H1 (cell line): ENCODE results near the gene DYRK1A. TPM values are rescaled to one million over a fixed set of nuclear protein-coding genes. Genes with fewer than 3 reads are reported as not detected.

Experiments
- CTCF ChIA-PET: fragments of 300-600 bp; sonication (Branson Sonifier 250); formaldehyde crosslinking; loops from one replicate; lab custom pipeline; 2021; ENCODE audit not compliant: partially characterized antibody; lab: Charles Lee
- POLR2A ChIA-PET: fragments of 300-600 bp; sonication (Branson Sonifier 250); formaldehyde crosslinking; loops from one replicate; lab custom pipeline; 2021; ENCODE audit warnings: inconsistent platforms; ENCODE audit not compliant: partially characterized antibody; lab: Charles Lee
- DNase-seq, 2 experiments: peaks; one replicate each; pipeline versions ENCODE4 v3.0.0 to v3.0.0-alpha.2; 2010 to 2022; ENCODE audit warnings: low spot score in 2 of 2, low read depth in 1 of 2, mixed read lengths in 1 of 2
- FAIRE-seq: peaks from 2 replicates; lab custom pipeline; 2011; peaks lifted over from hg19 to GRCh38; lab: Jason Lieb, UNC
- H2AFZ ChIP-seq: 2 replicates; pipeline ENCODE4 v1.8.1; 2012; ENCODE audit warnings: low read length, inconsistent platforms
- H2AK5ac ChIP-seq: 2 replicates; pipeline ENCODE4 v1.6.1; 2013; ENCODE audit warnings: low read depth, low read length
- H2BK120ac ChIP-seq: replicated peaks from 2 replicates; pipeline ENCODE3; 2013; ENCODE audit warnings: low read depth, low read length, inconsistent platforms
- H2BK12ac ChIP-seq: 2 replicates; pipeline ENCODE4 v1.6.1; 2013; ENCODE audit warnings: low read depth, low read length
- H2BK15ac ChIP-seq: 2 replicates; pipeline ENCODE4 v1.6.1; 2013; ENCODE audit warnings: low read length
- H2BK20ac ChIP-seq: 2 replicates; pipeline ENCODE4 v1.6.1; 2013; ENCODE audit warnings: low read length
- H2BK5ac ChIP-seq: 2 replicates; pipeline ENCODE4 v1.6.1; 2013; ENCODE audit warnings: low read depth, low read length
- H3K14ac ChIP-seq: 2 replicates; pipeline ENCODE4 v1.6.1; 2013; ENCODE audit warnings: inconsistent platforms; ENCODE audit not compliant: insufficient read length
- H3K18ac ChIP-seq: 2 replicates; pipeline ENCODE4 v1.6.1; 2013; ENCODE audit warnings: low read length; ENCODE audit errors: extremely low read depth
- H3K23ac ChIP-seq: 2 replicates; pipeline ENCODE4 v1.6.1; 2013; ENCODE audit warnings: inconsistent platforms; ENCODE audit not compliant: insufficient read length
- H3K23me2 ChIP-seq: 2 replicates; pipeline ENCODE4 v1.6.1; 2013; ENCODE audit warnings: low read depth, low read length
- H3K27ac ChIP-seq: 2 replicates; pipeline ENCODE4 v1.6.1; 2011; ENCODE audit warnings: low read depth, low read length, inconsistent platforms
- H3K27me3 ChIP-seq, 4 experiments: replicated peaks in 1 of 4; 1 replicate in 1 of 4; 2 replicates in 3 of 4; pipeline versions ENCODE4 v1.6.1 to v1.8.1; 2011 to 2013; ENCODE audit warnings: low read length in 3 of 4, mild to moderate bottlenecking in 3 of 4, inconsistent platforms in 2 of 4, mixed read lengths in 2 of 4, moderate library complexity in 1 of 4; ENCODE audit not compliant: control insufficient read depth in 3 of 4, insufficient read depth in 3 of 4; ENCODE audit errors: extremely low read depth in 1 of 4
- H3K36me3 ChIP-seq, 4 experiments: 2 replicates each; pipeline versions ENCODE4 v1.6.1 to v1.8.1; 2011 to 2013; ENCODE audit warnings: mild to moderate bottlenecking in 4 of 4, low read length in 3 of 4, moderate library complexity in 2 of 4, control low read depth in 1 of 4, inconsistent platforms in 1 of 4; ENCODE audit not compliant: insufficient read depth in 4 of 4, control insufficient read depth in 2 of 4
- H3K4ac ChIP-seq: replicated peaks from 2 replicates; pipeline ENCODE3; 2013; ENCODE audit warnings: low read length, low read depth, mixed read lengths, inconsistent platforms; ENCODE audit not compliant: insufficient read length
- H3K4me1 ChIP-seq, 4 experiments: replicated peaks in 1 of 4; 1 replicate in 1 of 4; 2 replicates in 3 of 4; pipeline versions ENCODE4 v1.6.1 to v1.8.1; 2011 to 2013; ENCODE audit warnings: low read length in 3 of 4, inconsistent platforms in 2 of 4, mixed read lengths in 1 of 4; ENCODE audit not compliant: insufficient read depth in 4 of 4, control insufficient read depth in 3 of 4
- H3K4me2 ChIP-seq, 2 experiments: 2 replicates each; pipeline versions ENCODE4 v1.6.1 to v1.8.1; 2011 to 2013; ENCODE audit warnings: low read depth in 2 of 2, low read length in 2 of 2, control low read depth in 1 of 2, inconsistent platforms in 1 of 2, mild to moderate bottlenecking in 1 of 2; ENCODE audit not compliant: insufficient read depth in 1 of 2
- H3K4me3 ChIP-seq, 4 experiments: fragments of 200-600, 300-600 bp in 1 of 4; sonication (generic), shearing (Covaris generic), sonication (Bioruptor Twin) in 1 of 4; 2 replicates each; pipeline versions ENCODE4 v1.5.1 to v1.8.1; 2011 to 2016; ENCODE audit warnings: low read length in 4 of 4, low read depth in 3 of 4, control low read depth in 2 of 4, inconsistent platforms in 2 of 4, mild to moderate bottlenecking in 2 of 4, mixed read lengths in 1 of 4, moderate library complexity in 1 of 4; ENCODE audit not compliant: insufficient read depth in 2 of 4; ENCODE audit errors: extremely low read depth in 1 of 4
- H3K56ac ChIP-seq: replicated peaks from 2 replicates; pipeline ENCODE3; 2013; ENCODE audit warnings: low read depth, mild to moderate bottlenecking, mixed read lengths, low read length, inconsistent platforms; ENCODE audit not compliant: insufficient read length
- H3K79me1 ChIP-seq: 2 replicates; pipeline ENCODE4 v1.6.1; 2013; ENCODE audit warnings: low read depth, low read length, control low read depth
- H3K79me2 ChIP-seq, 2 experiments: 2 replicates each; pipeline versions ENCODE4 v1.6.1 to v1.8.1; 2012 to 2013; ENCODE audit warnings: low read length in 2 of 2, mild to moderate bottlenecking in 2 of 2, inconsistent platforms in 1 of 2; ENCODE audit not compliant: insufficient read depth in 2 of 2, control insufficient read depth in 1 of 2
- H3K9ac ChIP-seq, 4 experiments: replicated peaks in 1 of 4; 1 replicate in 1 of 4; 2 replicates in 3 of 4; pipeline versions ENCODE4 v1.6.1 to v1.8.1; 2011 to 2013; ENCODE audit warnings: low read depth in 3 of 4, low read length in 3 of 4, control low read depth in 2 of 4, mild to moderate bottlenecking in 2 of 4, moderate library complexity in 2 of 4, inconsistent platforms in 1 of 4; ENCODE audit errors: extremely low read depth in 1 of 4
- H3K9me3 ChIP-seq, 2 experiments: 2 replicates each; pipeline versions ENCODE4 v1.6.1 to v1.8.1; 2012 to 2013; ENCODE audit warnings: mild to moderate bottlenecking in 2 of 2, moderate library complexity in 2 of 2, control low read depth in 1 of 2, inconsistent platforms in 1 of 2, low read depth in 1 of 2, low read length in 1 of 2, mixed read lengths in 1 of 2; ENCODE audit not compliant: insufficient read depth in 2 of 2
- H4K20me1 ChIP-seq, 2 experiments: replicated peaks in 1 of 2; 2 replicates each; pipeline versions ENCODE3 to v1.8.1; 2011 to 2013; ENCODE audit warnings: inconsistent platforms in 2 of 2, low read length in 2 of 2, mild to moderate bottlenecking in 1 of 2; ENCODE audit not compliant: insufficient read depth in 2 of 2, control insufficient read depth in 1 of 2
- H4K5ac ChIP-seq: 2 replicates; pipeline ENCODE4 v1.6.1; 2013; ENCODE audit warnings: low read length, low read depth, mixed read lengths, inconsistent platforms; ENCODE audit not compliant: insufficient read length
- H4K8ac ChIP-seq: 2 replicates; pipeline ENCODE4 v1.8.0; 2013; ENCODE audit warnings: mild to moderate bottlenecking, moderate library complexity, low read length, inconsistent platforms; ENCODE audit not compliant: insufficient read depth; ENCODE audit errors: extremely low read depth
- H4K91ac ChIP-seq: replicated peaks from 2 replicates; pipeline ENCODE3; 2013; ENCODE audit warnings: low read length, mixed read lengths, inconsistent platforms; ENCODE audit not compliant: insufficient read length
- CEBPB ChIP-seq: IDR thresholded peaks from 2 replicates; pipeline ENCODE4 v1.6.1; 2012; ENCODE audit warnings: low read depth, low read length
- E2F6 ChIP-seq: IDR thresholded peaks from 2 replicates; pipeline ENCODE4 v1.6.1; 2012; ENCODE audit warnings: inconsistent platforms
- EP300 ChIP-seq, 2 experiments: IDR thresholded peaks; 1 replicate in 1 of 2; 2 replicates in 1 of 2; pipeline ENCODE4 v1.6.1; 2011 to 2012; ENCODE audit warnings: low read depth in 2 of 2, low read length in 2 of 2, mild to moderate bottlenecking in 2 of 2, borderline replicate concordance in 1 of 2, inconsistent platforms in 1 of 2, moderate library complexity in 1 of 2
- GTF2F1 ChIP-seq: IDR thresholded peaks from 2 replicates; pipeline ENCODE4 v1.6.1; 2012; ENCODE audit warnings: low read depth, low read length, improper control_type of control experiment, borderline replicate concordance
- POU5F1 ChIP-seq: IDR thresholded peaks from 2 replicates; pipeline ENCODE4 v1.6.1; 2011; ENCODE audit warnings: low read depth, mild to moderate bottlenecking, low read length, moderate library complexity
- SP4 ChIP-seq: IDR thresholded peaks from 2 replicates; pipeline ENCODE4 v1.6.1; 2012; ENCODE audit warnings: low read length, inconsistent platforms
- TEAD4 ChIP-seq: IDR thresholded peaks from 2 replicates; pipeline ENCODE4 v1.6.1; 2012; ENCODE audit warnings: low read depth, low read length, inconsistent platforms, mixed read lengths
- USF2 ChIP-seq: IDR thresholded peaks from 2 replicates; pipeline ENCODE4 v1.6.1; 2011; ENCODE audit warnings: low read length, improper control_type of control experiment
- WGBS, 2 experiments: shearing (Covaris generic) in 1 of 2; methylation state at CpG; one replicate each; pipeline versions ENCODE4 v1.1.6 to v1.1.7; 2013 to 2015; ENCODE audit warnings: low lambda C conversion rate in 2 of 2, mixed read lengths in 2 of 2, inconsistent platforms in 1 of 2, low coverage in 1 of 2, missing lambda C conversion rate in 1 of 2; ENCODE audit not compliant: insufficient replicate concordance in 2 of 2, insufficient coverage in 1 of 2, insufficient read length in 1 of 2; ENCODE audit errors: extremely low coverage in 1 of 2, missing lambda C conversion rate in 1 of 2; 5-methylcytosine and 5-hydroxymethylcytosine counted together
- polyA plus RNA-seq, 7 experiments: library from polyadenylated mRNA; depleted of rRNA in 3 of 7; stranded (reverse) in 5 of 7; unstranded in 2 of 7; fragments of >200 nt in 5 of 7; fragments of 200-250 nt in 2 of 7; gene quantifications; 1 replicate in 5 of 7; 2 replicates in 1 of 7; 4 replicates in 1 of 7; pipeline versions ENCODE4 v1.2.1 to v1.2.3, GENCODE V29; 2011 to 2013; ENCODE audit warnings: missing spikeins in 2 of 7, mixed read lengths in 2 of 7
- total RNA-seq: library from RNA; stranded (reverse); fragmentation: NEBNext Ultra II Directional; extraction: Animal tissue kit (Norgen Biotek cat#: 25700); gene quantifications from 2 replicates; pipeline ENCODE4 v1.2.1, GENCODE V29; 2021

The DYRK1A gene
- total and polyA plus RNA-seq, 2 of the 8 experiments (the other 6 are each of a cell fraction or from before 2014, with no cell fraction given): 61.1 to 62.2 TPM

GRCh38 chr21:37568415-37568814, 201.8 kb downstream of the DYRK1A start:
- Histone ChIP-seq H3K18ac (no peak overlapping the region), H3K79me1 (no peaks in the 10 kb centered on the region), H3K4me1 (peaks cover 4 to 13% (median 12%) of the 10 kb centered on the region in 4 experiments), H2BK120ac (no peak overlapping the region), H2BK12ac (no peak overlapping the region), H4K20me1 (no peaks in the 10 kb centered on the region), H2AK5ac (no peak overlapping the region), H3K9ac (no peak overlapping the region), H3K79me2 (no peaks in the 10 kb centered on the region), H2BK20ac (no peak overlapping the region), H2BK5ac (no peak overlapping the region), H3K23ac (no peak overlapping the region), H3K14ac (no peak overlapping the region), H3K9me3 (peaks cover 0 to 3% of the 10 kb centered on the region in 2 experiments; a peak in 1 of 4 replicates), H4K8ac (no peak overlapping the region), H3K4me2 (no peak overlapping the region), H4K91ac (no peak overlapping the region), H3K4me3 (no peak overlapping the region), H3K56ac (no peak overlapping the region), H3K27me3 (no peaks in the 10 kb centered on the region), H2BK15ac (no peak overlapping the region), H3K27ac (no peak overlapping the region), H2AFZ (no peak overlapping the region), H3K23me2 (peaks cover 5% of the 10 kb centered on the region; the same call in 1 of the 2 replicates), H3K4ac (no peak overlapping the region), H4K5ac (no peak overlapping the region), H3K36me3 (no peaks in the 10 kb centered on the region)
- FAIRE-seq: no peak
- ChIA-PET CTCF (interaction anchor here (1.2 to 2.3 kb wide), 6 partner anchors 11 to 294 kb away, joined by 3 to 7 read pairs (median 4); no protein-coding TSS in a partner anchor), POLR2A (interaction anchor here (1.0 to 1.7 kb wide), 3 partner anchors 17 to 26 kb away, joined by 3 to 4 read pairs (median 3); no protein-coding TSS in a partner anchor)
- no peak for DNase-seq
- WGBS, 2 experiments: 86% methylated on average over 6 of the region's 6 CpGs; no CpG with 5 or more reads in 1 of the 2 experiments
- no peak for TF ChIP-seq GTF2F1
- no peak for TF ChIP-seq E2F6
- TF ChIP-seq POU5F1: no peak
- no peak for TF ChIP-seq EP300 (IDR thresholded peaks at IDR 0.05; ENCODE audit: borderline replicate concordance in 1 of 2, low read depth in 2 of 2, low read length in 2 of 2)
- no peak for TF ChIP-seq USF2
- TF ChIP-seq SP4: no peak
- TF ChIP-seq TEAD4: no peak
- no peak for TF ChIP-seq CEBPB
